HG03521 (cell line): ENCODE data around the gene OSBPL1A.
A peak's percentile ranks its signal among the peaks of the same experiment; 100 is the strongest.
"Not testable (repeated sequence)": the region's sequence is repeated elsewhere in the genome, so short reads cannot be mapped to it uniquely, and the experiment has no call there.

Experiments used
- ATAC-seq: cut with Tn5 transposase; IDR thresholded peaks from one replicate; pipeline ENCODE4 v1.9.1; 2021; ENCODE audit warnings: mild to moderate bottlenecking, moderate library complexity; ENCODE audit not compliant: unreplicated experiment

OSBPL1A gene

GRCh38 chr18:24398540-24398939 is 916 bp upstream of the OSBPL1A start:
- no peak for ATAC-seq

- ATAC-seq = peak; percentile 5
Measured at GRCh38 chr18:24397131-24397693, 412 bp downstream of the OSBPL1A start.

DNA sequence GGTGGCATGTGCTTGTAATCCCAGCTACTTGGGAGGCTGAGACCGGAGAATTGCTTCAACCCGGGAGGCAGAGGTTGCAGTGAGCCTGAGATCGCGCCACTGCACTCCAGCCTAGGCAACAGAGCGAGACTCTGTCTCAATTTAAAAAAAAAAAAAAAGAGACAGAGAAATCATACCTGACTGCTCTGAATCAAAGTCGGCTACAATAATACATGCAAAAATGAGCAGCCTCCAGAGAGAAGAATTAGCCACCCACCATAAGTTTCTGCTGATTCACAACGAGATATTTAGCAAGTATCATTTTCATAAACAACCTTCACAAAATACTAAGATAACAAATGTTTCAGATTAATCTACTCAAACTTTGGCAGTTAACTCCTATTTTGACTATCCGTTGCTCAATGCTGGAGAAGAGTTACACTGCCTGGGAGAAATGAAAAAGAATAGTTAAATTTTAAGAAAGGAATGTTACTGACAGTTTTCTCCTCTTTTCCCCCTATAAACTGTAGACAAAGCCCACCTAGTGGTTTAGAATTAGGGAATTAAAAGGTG is 1.5 kb downstream of the OSBPL1A start:
- no peak for ATAC-seq

GRCh38 chr18:24395049-24395795 is 2.4 kb downstream of the OSBPL1A start:
- no peak for ATAC-seq

GRCh38 chr18:24388957-24389356 is 8.7 kb downstream of the OSBPL1A start:
- no peak for ATAC-seq

DNA sequence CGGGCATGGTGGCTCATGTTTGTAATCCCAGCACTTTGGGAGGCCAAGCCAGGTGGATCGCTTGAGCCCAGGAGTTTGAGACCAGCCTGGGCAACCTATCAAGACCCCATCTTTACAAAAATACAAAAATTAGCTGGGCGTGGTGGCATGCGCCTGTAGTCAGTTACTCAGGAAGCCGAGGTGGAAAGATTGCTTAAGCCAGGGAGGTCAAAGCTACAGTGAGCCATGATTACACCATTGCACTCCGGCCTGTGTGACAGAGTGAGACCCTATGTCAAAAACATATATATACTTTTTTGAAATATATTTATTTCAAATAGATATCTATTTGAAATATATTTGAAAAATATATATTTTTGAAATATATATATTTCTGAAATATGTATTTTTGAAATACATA is 10.9 kb downstream of the OSBPL1A start:
- ATAC-seq = no peak

DNA sequence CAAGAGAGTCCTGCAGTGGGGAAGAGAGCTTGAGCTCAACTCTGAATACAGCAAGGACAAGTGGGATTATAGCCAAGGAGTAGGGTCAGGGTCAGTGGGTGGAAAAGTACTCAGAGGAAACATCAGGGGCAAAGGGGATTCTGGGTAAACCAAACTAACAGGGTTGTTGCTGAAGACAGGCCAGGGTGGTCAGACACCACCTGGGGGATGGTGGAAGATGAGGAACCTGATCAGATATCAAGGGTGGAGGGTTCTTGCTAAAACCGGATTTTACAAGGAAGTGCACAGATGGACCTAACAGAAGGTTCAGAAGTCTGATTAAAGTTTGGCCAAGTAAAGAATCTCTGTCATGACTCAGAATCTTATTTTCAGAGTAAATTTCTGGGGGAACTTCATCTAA is 16.5 kb downstream of the OSBPL1A start:
- ATAC-seq = no peak

DNA sequence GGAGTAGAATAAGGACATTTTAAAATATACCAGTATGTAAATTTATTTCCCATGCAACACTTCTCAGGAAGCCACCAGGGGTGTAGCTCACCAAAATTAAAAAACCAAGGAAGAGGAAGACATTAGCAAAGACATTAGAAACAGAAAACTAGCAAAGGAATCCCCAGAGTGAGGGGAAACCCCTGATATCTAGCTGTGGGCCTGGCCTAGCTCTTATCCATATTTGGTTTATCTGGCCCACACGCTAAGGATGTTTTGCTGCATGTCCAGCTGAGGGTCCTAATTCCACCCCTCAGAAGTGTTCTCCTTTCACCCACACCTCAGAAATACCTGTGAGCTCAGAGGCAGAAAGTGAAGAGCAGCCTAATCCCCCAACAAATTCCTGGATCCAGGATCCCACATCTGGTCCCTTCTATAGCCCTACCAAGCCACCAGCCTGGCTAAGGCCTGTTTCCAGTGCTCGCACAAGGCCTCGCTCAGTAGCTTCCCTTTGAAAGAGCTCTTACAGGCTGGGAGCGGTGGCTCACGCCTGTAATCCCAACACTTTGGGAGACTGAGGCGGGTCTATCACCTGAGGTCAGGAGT is 17.4 kb downstream of the OSBPL1A start:
- ATAC-seq = no peak

GRCh38 chr18:24378598-24378997 is 19.0 kb downstream of the OSBPL1A start:
- no peak for ATAC-seq

- ATAC-seq = not testable (repeated sequence)
Measured at GRCh38 chr18:24376531-24376930, 21.1 kb downstream of the OSBPL1A start.

GRCh38 chr18:24373328-24373727 is 24.3 kb downstream of the OSBPL1A start:
- no peak for ATAC-seq

DNA sequence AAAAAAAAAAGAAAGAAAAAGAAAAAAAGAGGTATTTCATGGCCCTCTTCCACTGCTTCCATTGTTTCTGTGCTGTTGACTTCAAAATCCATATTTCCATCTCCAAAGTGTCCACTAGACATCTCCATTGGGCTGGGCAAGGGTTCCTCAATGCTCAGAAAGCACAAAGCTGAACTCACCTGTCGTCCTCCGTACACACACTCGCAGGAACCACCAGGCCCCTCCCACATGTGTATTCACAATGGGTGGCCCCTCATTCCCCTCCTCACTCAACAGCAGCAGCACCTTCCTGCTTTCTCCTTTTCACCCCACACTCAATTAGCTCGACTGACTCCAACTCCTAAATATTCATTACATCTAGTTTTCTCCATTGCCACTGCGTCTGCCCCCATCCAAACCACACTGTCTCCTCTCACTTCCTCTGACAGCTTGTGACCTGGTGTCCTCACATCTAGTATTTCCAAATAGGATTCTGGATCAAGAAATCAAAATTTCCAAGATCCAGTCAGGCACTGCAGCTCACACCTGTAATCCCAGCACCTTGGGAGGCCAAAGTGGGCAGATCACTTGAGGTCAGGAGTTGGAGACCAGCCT is 25.2 kb downstream of the OSBPL1A start:
- no peak for ATAC-seq

GRCh38 chr18:24370120-24370519 is 27.5 kb downstream of the OSBPL1A start:
- no peak for ATAC-seq

DNA sequence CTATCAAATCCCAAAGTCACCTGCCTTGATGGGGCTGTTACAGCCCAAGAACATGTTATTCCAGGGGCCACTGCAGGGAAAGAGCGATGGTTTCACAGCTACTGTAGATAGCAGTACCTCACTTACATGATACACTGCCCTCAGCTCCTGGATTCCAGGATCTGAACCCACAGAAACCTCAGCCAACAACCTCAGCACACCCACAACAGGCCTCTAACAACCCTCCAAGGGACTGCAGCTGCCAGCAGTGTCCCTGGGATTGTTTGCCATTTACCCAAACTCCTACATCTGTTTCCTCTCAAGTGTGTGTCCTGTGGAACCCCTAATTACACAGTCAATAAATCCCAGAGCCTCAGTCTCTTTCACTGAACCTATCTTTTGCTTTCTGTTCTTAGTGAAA is 28.2 kb downstream of the OSBPL1A start:
- ATAC-seq = no peak

DNA sequence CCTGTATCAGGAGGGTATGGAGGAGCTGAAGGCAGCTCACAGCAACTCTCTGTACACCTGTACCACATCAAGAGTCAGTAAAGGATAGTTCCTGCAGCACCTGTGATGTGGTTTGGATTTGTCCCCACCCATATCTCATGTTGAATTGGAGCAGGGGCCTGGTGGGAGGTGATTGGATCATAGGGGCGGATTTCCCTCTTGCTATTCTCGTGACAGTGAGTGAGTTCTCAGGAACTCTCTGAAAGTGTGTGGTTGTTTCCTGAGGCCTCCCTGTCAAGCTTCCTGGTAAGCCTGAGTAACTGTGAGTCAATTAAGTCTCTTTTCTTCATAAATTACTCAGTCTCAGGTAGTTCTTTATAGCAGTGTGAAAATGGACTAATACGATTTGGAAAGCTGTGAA is 28.9 kb downstream of the OSBPL1A start:
- ATAC-seq = no peak

- no peak for ATAC-seq
Measured at GRCh38 chr18:24366328-24366727, 31.3 kb downstream of the OSBPL1A start.

DNA sequence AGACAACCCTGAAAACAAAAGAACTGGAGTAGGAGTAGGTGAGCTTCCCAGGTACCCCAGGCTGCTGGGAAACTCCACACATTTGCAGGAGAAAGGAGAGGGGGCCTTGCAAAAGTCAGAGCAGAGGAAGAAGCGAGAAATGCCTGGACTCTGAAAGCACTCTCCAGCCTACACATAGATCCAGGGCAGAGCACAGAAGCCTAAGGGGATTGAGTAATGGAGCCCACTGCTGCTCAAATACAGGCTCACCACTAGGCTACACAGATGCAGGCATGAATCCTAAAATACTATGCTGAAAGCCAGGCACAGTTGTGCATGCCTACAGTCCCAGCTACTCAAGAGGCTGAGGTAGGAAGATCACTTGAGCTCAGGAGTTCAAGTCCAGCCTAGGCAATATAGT is 33.4 kb downstream of the OSBPL1A start:
- ATAC-seq = no peak

DNA sequence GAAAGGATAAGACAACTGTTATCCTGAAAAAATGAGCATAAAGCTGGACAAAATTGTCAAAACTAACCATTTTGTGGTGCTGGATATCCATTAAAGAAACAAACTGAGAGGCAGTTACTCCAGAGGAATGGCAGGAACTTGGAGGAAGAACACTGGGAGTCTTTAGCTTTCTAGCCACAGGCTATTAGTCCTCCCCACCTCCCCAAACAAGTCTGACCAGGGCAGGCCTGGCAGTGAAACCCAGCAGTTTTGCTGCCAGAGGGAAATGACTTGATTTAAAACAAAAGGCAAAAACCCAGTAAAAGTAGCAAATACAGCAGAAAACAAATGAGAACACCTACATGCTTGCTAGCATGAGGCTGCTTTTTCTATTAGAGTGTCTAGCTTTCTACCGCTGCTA is 34.9 kb downstream of the OSBPL1A start:
- ATAC-seq = no peak

- ATAC-seq = not testable (repeated sequence)
Measured at GRCh38 chr18:24359787-24360530, 37.7 kb downstream of the OSBPL1A start.

DNA sequence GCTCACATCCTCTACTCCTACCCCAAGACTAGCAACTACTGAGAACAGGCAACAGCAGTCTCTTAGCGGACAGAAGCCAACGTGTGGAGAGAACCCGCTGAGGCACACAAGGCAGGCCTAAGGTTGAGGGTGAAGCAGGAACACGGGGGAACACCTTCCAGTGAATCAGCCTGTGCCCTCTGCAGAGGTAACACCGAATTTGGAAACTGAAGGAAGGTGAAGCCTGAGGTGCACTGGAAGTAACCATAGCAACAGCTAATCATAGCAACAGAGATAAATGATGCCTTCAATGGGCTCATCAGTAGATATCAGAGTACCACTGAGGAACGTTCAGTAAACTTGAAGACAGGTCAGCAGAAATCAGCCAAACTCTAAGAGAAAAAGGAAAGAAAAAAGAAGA is 43.3 kb downstream of the OSBPL1A start:
- no peak for ATAC-seq

DNA sequence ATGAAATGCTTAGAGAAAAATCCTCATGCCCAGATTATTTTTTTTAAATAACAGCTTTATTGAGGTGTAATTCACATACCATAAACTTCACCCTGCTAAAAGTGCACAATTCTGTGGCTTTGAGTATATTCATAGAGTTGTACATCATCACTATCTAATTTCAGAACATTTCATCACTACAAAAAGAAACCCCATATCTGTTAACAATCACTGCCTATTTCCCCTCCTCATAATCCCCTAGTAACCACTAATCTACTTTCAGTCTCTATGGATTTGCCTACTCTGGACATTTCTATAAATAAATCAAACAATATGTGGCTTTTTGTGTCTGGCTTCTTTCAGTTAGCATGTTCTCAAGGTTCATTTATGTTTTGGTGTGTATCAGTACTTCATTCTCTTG is 51.4 kb downstream of the OSBPL1A start:
- ATAC-seq = no peak
